Muscle layer of duodenum (tissue), 2 donors: Measurements from ENCODE around the gene CHIC2.
A peak's percentile ranks its signal among the peaks of the same experiment; 100 is the strongest.

Source experiments
- H3K27ac ChIP-seq: one replicate; pipeline ENCODE4 v1.7.0; 2013; ENCODE audit warnings: mild to moderate bottlenecking, low read length
- H3K27me3 ChIP-seq: one replicate; pipeline ENCODE4 v1.7.0; 2013; ENCODE audit warnings: low read depth, mild to moderate bottlenecking, control low read depth, low read length
- H3K36me3 ChIP-seq, 2 donors: one replicate each; pipeline ENCODE4 v1.7.0; 2013; ENCODE audit warnings: low read length in 2 of 2, control low read depth in 1 of 2, mild to moderate bottlenecking in 1 of 2; ENCODE audit not compliant: insufficient read depth in 2 of 2, control insufficient read depth in 1 of 2
- H3K4me1 ChIP-seq, 2 donors: one replicate each; pipeline ENCODE4 v1.7.0; 2013; ENCODE audit warnings: low read length in 2 of 2, mild to moderate bottlenecking in 2 of 2, control low read depth in 1 of 2, moderate library complexity in 1 of 2; ENCODE audit not compliant: insufficient read depth in 2 of 2, control insufficient read depth in 1 of 2
- H3K4me3 ChIP-seq, 2 donors: one replicate each; pipeline ENCODE4 v1.7.0; 2013; ENCODE audit warnings: low read length in 2 of 2, low read depth in 1 of 2, mild to moderate bottlenecking in 1 of 2
- H3K9me3 ChIP-seq, 2 donors: one replicate each; pipeline ENCODE4 v1.7.0; 2013; ENCODE audit warnings: low read length in 2 of 2, control low read depth in 1 of 2, mild to moderate bottlenecking in 1 of 2; ENCODE audit not compliant: control insufficient read depth in 1 of 2
- donor health status: healthy.

CHIC2 gene

DNA sequence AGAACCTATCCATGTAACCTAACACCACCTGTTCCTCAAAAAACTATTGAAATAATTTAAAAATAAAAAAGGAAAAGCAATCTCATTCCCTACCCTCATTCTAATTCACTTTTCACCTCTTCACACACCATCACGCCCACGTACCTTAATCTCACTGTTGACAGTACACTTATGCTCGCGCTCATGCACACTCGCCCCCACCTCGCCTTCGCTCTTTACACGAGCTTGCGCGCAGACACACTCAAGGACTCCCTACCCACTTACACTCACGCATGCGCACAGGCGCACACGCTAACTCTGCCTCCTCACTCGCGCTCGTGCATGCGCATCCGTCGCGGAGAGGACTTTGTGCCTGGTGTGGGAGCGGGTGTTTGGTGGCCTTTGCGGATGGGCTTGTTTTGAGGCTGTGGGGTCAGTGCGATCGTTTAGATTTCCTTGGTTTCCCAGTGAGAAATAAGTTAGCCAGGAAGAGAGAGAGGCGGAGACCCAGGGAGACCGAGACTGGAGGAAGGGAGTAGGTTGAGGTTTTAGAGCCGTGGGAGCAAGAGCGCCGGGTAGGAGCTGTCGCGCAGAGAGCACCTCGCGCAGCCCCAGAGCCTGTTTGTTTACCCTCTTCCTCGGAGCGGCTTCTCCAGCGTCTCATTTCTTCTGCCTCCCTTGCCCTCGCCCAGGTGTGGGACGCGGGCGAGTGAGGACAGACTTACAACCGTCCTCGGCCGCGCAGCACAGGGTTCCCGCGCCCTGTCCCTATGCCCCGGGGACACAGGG lies 27.4 kb upstream of the CHIC2 start:
- H3K9me3 ChIP-seq = no peaks in the 10 kb centered on the region
- H3K36me3 ChIP-seq = no peaks in the 10 kb centered on the region
- H3K4me3 ChIP-seq = peak overlapping the region; percentile 58 to 77
- no peak overlapping the region for H3K27ac ChIP-seq
- peaks cover 0 to 20% of the 10 kb centered on the region in 2 donors for H3K4me1 ChIP-seq
- H3K27me3 ChIP-seq = peaks cover 57% of the 10 kb centered on the region

DNA sequence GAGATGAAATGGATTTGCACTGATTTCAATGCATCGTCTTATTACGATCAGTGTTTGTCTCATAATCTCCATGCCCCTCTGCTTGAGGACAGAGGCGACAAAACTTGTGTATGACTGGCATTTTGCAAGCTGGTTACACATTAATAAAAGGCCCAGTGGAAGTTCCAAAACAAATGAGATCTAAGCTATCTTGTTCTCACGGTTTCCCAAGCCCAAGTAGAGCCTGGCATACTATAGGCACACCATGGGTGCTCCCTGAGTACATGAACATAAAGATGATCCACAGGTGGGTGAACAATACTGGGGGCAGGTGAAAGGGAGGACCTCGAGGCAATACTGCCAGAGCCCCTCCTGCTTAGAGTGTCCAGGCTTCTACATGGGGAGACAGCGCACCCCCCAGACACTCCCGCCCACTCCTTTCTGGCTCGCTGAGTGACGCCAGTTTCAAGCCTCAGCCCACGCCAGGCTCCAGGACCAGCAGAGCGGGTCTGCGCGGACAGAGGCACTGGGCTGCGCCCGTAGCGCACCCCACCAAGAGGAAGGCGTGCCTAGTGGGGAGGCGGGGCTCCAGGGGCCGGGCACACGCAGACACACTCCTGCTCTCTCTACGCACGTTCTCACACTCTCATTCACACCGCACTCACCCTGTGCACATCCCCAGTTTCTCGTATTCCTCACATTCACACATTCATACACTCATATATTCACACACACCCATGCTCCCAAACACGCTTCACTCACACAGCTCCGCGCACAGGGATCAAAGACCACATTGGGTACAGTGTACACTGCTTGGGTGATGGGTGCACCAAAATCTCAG lies 26.6 kb upstream of the CHIC2 start:
- peak overlapping the region; percentile 58 to 77 for H3K4me3 ChIP-seq
- H3K9me3 ChIP-seq = no peaks in the 10 kb centered on the region
- peaks cover 0 to 20% of the 10 kb centered on the region in 2 donors for H3K4me1 ChIP-seq
- no peak overlapping the region for H3K27ac ChIP-seq
- H3K27me3 ChIP-seq = peaks cover 49% of the 10 kb centered on the region
- H3K36me3 ChIP-seq = no peaks in the 10 kb centered on the region

DNA sequence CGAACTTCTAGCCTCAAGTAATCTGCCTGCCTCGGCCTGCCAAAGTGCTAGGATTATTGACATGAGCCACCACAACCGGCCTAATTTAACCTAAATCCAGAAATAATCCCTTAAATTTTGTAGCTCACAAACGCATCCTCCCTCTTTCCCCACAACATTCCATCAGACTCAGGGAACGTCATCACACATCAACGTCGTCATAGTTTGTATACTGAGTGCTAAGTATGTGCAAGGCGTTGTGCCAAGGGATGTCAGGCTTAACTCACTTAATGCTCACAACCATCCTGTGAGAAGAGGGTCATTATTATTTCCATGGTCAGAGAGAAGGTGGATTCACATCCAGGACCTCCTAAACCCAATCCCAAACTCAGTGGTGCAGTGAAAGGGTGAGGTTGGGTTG lies 26.0 kb upstream of the CHIC2 start:
- H3K4me3 ChIP-seq = no peak overlapping the region

DNA sequence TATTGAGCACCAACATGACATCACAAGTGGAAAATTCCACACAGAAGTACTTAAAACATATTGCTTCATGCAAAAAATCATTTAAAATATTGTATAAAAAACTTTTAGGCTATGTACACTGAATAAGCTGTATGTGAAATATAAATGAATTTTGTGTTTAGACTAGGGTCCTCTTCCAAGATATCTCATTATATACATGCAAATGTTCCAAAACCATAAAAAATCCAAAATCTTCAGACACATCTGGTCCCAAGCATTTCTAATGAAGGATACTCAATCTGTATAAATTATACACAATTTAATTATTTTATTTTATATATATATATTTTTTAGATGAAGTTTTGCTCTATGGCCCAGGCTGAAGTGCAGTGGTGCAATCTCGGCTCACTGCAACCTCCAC lies 25.5 kb upstream of the CHIC2 start:
- Histone ChIP-seq H3K4me1 (peaks cover 0 to 20% of the 10 kb centered on the region in 2 donors), H3K36me3 (no peaks in the 10 kb centered on the region), H3K27ac (no peak overlapping the region), H3K9me3 (no peaks in the 10 kb centered on the region), H3K27me3 (peaks cover 38% of the 10 kb centered on the region), H3K4me3 (no peak overlapping the region)

More for the DNA sequence above, 26.0 kb upstream of the CHIC2 start:
- Histone ChIP-seq H3K36me3 (no peaks in the 10 kb centered on the region), H3K4me1 (peaks cover 0 to 20% of the 10 kb centered on the region in 2 donors), H3K27me3 (peaks cover 43% of the 10 kb centered on the region), H3K27ac (no peak overlapping the region), H3K9me3 (no peaks in the 10 kb centered on the region)

DNA sequence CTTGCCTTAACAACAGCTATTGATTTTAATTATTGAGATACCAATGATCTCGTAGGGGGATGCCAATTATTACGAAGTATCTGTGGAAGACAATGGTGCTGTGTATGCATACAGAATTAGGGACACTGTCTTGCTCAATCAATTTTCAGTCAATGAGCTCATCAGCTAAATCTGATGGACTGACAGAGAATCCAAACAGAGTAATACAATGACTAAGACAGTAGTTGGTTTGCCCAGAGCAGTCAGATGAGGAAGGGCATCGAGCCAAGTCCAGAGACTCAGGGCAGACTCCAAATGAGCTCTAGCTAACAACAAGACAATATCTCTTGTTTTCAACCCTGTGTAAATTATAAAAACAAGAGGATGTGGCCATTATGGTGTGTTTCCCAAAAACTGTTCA lies 20.9 kb upstream of the CHIC2 start:
- Histone ChIP-seq H3K27ac (no peak overlapping the region), H3K27me3 (no peaks in the 10 kb centered on the region), H3K36me3 (no peaks in the 10 kb centered on the region), H3K9me3 (no peaks in the 10 kb centered on the region), H3K4me1 (no peaks in the 10 kb centered on the region), H3K4me3 (no peak overlapping the region)

DNA sequence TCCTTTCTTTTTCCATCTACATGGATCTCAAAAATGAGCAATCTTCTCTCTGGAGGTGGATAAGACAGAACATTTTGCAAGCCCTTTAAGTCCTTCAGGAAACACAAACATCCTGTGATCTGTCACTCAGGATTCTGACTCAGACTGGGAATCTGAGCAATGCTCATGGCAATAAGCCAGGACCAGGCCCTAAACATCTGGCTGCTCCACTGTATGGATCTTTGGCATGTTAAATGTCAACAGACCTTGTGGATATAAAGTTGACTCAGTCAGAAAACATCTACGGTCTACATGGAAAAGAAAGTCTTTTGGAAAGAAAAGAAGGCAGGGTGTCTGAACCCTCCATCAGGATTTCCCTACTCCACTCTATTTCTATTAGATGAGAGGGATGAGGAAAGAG lies 17.8 kb upstream of the CHIC2 start:
- Histone ChIP-seq H3K27ac (no peak overlapping the region), H3K9me3 (no peaks in the 10 kb centered on the region), H3K36me3 (no peaks in the 10 kb centered on the region)

DNA sequence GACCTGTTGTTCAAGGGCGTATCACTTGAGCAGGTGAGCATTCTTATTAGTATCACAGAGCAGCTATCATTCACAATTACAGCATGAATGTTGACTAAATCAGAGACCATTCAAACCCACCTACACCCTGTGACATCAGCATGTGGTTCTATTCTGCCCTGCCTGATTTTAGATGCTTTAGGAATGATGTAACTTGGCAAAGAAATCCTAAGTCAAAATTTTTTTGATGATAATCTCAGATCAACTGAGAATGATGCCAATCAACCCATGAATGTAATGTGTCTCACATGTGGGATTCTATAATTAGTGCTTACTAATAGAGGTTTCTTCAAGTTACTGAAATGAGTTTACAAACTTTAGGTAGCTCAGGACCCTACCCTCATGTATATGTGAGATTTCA lies 13.4 kb upstream of the CHIC2 start:
- Histone ChIP-seq H3K4me3 (no peak overlapping the region), H3K27me3 (no peaks in the 10 kb centered on the region), H3K4me1 (no peaks in the 10 kb centered on the region), H3K9me3 (no peaks in the 10 kb centered on the region), H3K36me3 (no peaks in the 10 kb centered on the region), H3K27ac (no peak overlapping the region)

More for the DNA sequence above, 17.8 kb upstream of the CHIC2 start:
- H3K27me3 ChIP-seq = no peaks in the 10 kb centered on the region
- H3K4me3 ChIP-seq = no peak overlapping the region
- no peaks in the 10 kb centered on the region for H3K4me1 ChIP-seq

DNA sequence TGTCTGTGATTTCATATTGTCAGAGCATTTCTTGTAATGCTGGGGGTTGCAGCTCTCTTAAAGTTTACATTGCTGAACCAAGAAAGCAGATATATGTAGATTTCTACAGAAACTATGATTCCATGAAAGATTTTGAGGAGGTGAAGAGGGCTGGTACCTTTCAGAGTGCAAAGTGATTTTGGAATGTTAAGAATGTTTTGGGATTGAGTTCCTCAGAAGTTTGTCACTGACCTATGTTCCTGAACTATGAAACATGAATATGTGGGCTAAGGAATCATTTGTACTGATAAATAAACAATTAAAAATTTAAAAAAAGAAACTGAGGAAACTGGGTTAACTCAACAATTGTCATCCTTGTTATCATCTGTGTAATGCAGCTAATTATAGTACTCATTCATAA lies 12.3 kb upstream of the CHIC2 start:
- Histone ChIP-seq H3K27ac (no peak overlapping the region), H3K4me3 (no peak overlapping the region), H3K36me3 (no peaks in the 10 kb centered on the region), H3K9me3 (no peaks in the 10 kb centered on the region), H3K4me1 (no peaks in the 10 kb centered on the region), H3K27me3 (no peaks in the 10 kb centered on the region)

DNA sequence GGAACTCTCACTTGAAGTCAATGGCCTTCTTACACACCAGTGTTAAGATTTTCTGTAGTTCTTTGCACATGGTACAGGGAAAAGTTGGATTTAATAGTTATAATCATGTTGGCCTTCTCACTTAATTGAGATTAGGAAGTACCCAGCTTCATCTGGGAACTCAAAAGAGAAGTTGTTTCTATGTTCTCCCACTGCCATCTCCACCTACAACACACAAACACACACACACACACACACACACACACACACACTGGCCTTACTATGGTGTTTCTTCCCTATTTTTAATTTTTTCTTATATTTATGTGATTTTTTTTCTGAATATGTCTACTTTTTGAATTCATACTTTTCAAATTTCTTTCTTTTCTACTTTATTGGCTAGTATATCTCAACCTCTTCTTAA lies 10.0 kb upstream of the CHIC2 start:
- Histone ChIP-seq H3K27ac (no peak overlapping the region), H3K4me3 (no peak overlapping the region), H3K9me3 (no peaks in the 10 kb centered on the region), H3K36me3 (no peaks in the 10 kb centered on the region), H3K27me3 (no peaks in the 10 kb centered on the region), H3K4me1 (no peaks in the 10 kb centered on the region)

DNA sequence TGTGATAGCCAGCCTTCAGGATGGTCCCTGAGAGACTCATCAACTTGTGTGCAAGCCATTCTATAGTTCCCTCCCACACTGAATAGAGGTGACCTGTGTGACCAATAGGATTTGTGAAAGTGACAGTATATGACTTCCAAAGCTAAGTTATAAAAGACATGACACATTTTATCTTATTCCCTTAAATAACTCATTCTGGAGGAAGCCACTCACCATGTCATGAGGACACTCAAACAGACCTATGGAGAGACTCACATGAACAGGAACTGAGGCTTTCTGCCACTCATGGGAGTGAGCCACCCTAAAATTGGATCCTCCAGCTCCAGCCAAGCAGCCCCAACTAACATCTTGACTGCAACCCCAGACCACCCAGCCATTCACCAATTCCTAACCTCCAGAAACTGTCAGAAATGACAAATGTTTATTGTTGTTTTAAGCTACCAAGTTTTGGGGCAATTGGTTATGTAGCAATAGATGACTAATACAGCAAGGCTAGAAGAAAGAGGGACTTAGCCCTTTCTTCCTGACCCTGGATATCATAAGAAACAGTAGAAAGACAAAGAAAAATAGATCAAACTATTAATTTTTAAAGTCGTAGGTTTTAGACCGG lies 9.0 kb upstream of the CHIC2 start:
- H3K36me3 ChIP-seq = no peaks in the 10 kb centered on the region
- no peaks in the 10 kb centered on the region for H3K27me3 ChIP-seq

DNA sequence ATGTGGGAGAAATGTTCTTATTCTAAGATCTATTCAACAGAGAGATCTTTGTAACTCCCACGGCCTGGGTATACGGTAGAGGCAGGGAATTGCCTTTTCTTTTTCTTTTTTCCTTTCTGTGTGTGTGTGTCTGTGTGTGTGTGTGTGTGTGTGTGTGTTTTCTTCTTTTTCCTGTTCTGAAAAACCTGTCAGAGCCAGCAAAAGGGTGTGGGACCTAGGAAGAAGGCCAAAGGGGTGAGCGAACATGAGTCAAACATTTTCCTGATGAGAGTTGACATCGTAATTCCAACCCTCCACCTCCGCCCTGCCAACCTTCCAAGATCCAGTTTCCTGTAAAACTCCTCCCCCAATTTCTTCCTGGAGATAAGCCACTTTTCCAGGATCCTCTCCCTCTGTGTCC lies 2.8 kb upstream of the CHIC2 start:
- Histone ChIP-seq H3K36me3 (peaks cover 0 to 19% of the 10 kb centered on the region in 2 donors), H3K27me3 (no peaks in the 10 kb centered on the region), H3K27ac (peak overlapping the region; percentile 88)

More for the DNA sequence above, 9.0 kb upstream of the CHIC2 start:
- no peaks in the 10 kb centered on the region for H3K4me1 ChIP-seq
- H3K4me3 ChIP-seq = no peak overlapping the region
- no peaks in the 10 kb centered on the region for H3K9me3 ChIP-seq
- H3K27ac ChIP-seq = no peak overlapping the region

More for the DNA sequence above, 2.8 kb upstream of the CHIC2 start:
- H3K4me1 ChIP-seq = peaks cover 6 to 10% of the 10 kb centered on the region in 2 donors
- no peak overlapping the region for H3K4me3 ChIP-seq
- H3K9me3 ChIP-seq = no peaks in the 10 kb centered on the region
